HUES48 (cell line): ENCODE measurements around the gene TEN1.

Experiments used
- H3K27ac ChIP-seq: one replicate; pipeline ENCODE4 v1.7.0; 2013; ENCODE audit warnings: low read depth, low read length, inconsistent platforms
- H3K27me3 ChIP-seq: 2 replicates; pipeline ENCODE4 v1.6.1; 2013; ENCODE audit warnings: mild to moderate bottlenecking, low read length; ENCODE audit not compliant: control insufficient read depth, insufficient read depth
- H3K36me3 ChIP-seq: 2 replicates; pipeline ENCODE4 v1.6.1; 2013; ENCODE audit warnings: low read length; ENCODE audit not compliant: control insufficient read depth, insufficient read depth
- H3K4me1 ChIP-seq: 2 replicates; pipeline ENCODE4 v1.6.1; 2013; ENCODE audit warnings: mild to moderate bottlenecking, low read length; ENCODE audit not compliant: control insufficient read depth, insufficient read depth
- H3K4me3 ChIP-seq: 2 replicates; pipeline ENCODE4 v1.5.1; 2013; ENCODE audit warnings: mild to moderate bottlenecking, low read depth, low read length
- H3K9ac ChIP-seq: 2 replicates; pipeline ENCODE4 v1.6.1; 2013; ENCODE audit warnings: mild to moderate bottlenecking, low read depth, low read length, moderate library complexity
- H3K9me3 ChIP-seq: 2 replicates; pipeline ENCODE4 v1.6.1; 2013; ENCODE audit warnings: low read length; ENCODE audit not compliant: control insufficient read depth, insufficient read depth

TEN1 gene

DNA sequence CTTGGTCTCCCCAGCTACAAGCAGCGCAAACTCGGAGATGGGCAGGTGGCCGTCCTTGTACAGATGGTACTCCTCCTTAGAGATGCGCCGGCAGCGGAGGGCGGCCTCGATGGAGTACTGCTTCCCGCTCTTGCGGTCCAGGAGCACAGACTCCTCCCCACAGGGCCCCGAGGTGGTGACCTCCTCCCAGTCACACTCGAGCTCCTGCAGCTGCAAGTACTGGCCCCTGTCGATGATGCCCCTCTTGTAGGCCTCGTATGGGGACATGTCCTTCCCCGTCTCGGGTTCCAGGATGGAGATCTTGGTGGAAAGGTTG, 28.8 kb downstream of the TEN1 start:
- Histone ChIP-seq H3K4me3 (no peak overlapping the region), H3K9ac (no peak overlapping the region), H3K27me3 (no peaks in the 10 kb centered on the region), H3K36me3 (peaks cover 5% of the 10 kb centered on the region; the same call in 1 of the 2 replicates), H3K9me3 (no peaks in the 10 kb centered on the region), H3K27ac (no peak overlapping the region), H3K4me1 (no peaks in the 10 kb centered on the region)

DNA sequence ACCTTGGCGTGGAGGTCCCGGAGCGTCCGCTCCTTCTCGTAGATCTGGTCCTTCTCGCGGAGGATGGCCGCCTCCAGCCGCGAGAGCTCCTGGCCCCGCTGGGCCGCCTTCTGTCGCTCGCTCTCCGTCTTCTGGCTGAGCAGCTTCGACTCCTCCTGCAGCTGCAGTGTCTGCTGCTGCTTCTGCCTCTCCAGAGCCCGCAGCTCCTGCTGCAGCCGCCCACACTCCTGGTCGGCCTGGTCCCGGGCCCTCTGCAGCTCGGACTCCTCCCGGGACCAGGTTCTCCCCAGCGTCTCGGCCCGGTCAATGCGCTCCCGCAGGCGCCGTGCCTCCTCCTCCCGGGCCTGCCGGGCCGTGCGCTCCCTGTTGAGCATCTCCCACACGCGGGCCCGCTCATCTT, 29.2 kb downstream of the TEN1 start:
- H3K27me3 ChIP-seq = no peaks in the 10 kb centered on the region
- no peak overlapping the region for H3K4me3 ChIP-seq
- no peaks in the 10 kb centered on the region for H3K4me1 ChIP-seq
- no peaks in the 10 kb centered on the region for H3K9me3 ChIP-seq
- H3K27ac ChIP-seq = no peak overlapping the region
- peaks cover 3% of the 10 kb centered on the region; the same call in 1 of the 2 replicates for H3K36me3 ChIP-seq
- no peak overlapping the region for H3K9ac ChIP-seq

DNA sequence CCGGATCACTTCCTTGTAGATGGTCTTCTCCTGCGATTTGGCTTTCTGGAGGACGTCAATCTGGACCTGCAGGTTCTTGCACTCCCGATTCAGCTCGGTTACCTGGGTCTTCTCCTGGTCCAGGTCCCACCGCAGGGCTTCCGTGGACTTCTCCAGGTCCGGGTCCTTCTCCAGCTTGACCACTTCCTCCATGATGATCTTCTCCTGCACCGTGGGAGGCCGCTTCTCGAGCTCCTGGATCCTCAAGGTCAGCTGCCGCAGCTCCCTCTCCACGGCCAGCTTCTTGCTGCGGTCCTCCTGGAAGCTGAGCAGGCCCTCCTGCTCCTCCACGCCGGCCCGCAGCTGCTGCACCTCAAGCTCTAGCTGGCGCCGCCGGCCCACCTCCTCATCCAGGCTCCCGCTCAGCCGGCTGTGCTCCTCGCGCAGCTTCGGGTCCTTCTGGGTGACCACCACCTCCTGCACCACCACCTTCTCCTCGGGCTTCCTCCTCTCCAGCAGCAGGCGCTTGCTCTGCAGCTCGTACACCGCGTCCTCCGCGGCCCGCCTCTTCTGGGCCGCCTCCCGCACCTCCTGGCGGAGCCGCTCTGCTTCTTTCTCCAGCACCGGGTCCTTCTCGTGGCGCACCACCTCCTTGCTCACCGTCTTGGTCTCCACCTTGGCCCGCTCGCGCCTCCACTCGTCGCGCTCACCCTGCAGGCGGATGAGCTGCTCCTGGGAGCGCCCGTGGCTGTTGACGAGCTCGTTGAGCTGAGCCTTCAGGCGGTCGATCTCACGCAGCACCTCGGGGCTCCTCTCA, 29.8 kb downstream of the TEN1 start:
- Histone ChIP-seq H3K9ac (no peak overlapping the region), H3K27me3 (no peaks in the 10 kb centered on the region)

DNA sequence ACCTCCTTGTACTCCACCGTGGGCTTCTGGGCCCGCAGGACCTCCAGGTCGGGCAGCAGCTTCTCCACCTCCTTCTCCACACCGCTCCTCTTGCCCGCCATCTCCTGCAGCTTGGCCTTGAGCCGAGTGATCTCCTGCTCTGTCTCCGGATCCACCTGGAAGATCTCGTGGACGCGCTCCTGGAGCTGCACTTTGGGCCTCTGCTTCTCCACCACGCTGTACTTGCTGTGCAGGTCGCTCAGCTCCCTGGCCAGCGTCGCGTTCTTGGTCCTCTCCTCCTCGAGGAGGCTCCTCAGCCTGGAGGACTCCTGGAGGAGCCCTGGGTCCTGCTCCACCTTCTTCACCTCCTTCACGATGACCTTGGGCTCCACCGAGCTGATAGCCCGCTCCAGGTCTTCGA, 30.4 kb downstream of the TEN1 start:
- Histone ChIP-seq H3K27me3 (no peaks in the 10 kb centered on the region), H3K9ac (no peak overlapping the region), H3K9me3 (no peaks in the 10 kb centered on the region), H3K36me3 (no peaks in the 10 kb centered on the region; the same call in 1 of the 2 replicates), H3K4me1 (no peaks in the 10 kb centered on the region), H3K4me3 (no peak overlapping the region), H3K27ac (no peak overlapping the region)

More for the DNA sequence above, 29.8 kb downstream of the TEN1 start:
- Histone ChIP-seq H3K4me1 (no peaks in the 10 kb centered on the region), H3K9me3 (no peaks in the 10 kb centered on the region), H3K27ac (no peak overlapping the region), H3K36me3 (no peaks in the 10 kb centered on the region; the same call in 1 of the 2 replicates), H3K4me3 (no peak overlapping the region)

DNA sequence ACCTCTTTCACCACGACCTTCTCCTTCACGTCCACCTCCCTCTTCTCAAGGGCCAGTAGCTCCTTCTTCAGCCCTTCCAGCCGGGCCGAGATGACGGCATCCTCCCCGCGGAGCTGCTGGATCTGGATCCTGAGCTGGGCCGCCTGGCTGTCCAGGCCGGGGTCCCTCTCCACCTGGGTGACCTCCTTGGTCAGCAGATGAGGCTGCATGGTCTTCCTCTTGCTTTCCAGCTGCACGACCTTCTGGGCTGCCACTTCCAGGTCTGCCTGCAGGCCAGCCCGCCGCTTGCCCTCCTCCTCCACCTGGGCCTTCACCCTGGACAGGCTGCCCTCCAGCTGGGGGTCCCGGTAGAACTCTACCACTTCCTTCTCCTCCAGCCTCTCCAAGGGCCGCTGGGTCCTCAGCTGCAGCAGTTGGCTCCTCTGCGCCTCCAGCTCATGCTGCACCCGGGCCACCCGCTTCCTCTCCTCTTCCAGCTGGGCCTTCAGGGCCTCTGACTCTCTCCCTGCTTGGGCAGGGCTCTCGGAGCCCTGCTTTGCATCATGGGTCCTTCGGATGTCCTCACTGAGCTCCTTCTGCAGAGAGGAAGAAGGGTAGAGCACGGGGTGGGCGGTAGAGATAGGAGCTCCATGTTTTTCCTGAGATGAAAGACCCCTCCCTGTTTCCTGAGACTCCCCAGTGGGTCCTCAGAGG, 31.1 kb downstream of the TEN1 start:
- no peaks in the 10 kb centered on the region for H3K27me3 ChIP-seq
- no peaks in the 10 kb centered on the region for H3K9me3 ChIP-seq
- H3K4me1 ChIP-seq = no peaks in the 10 kb centered on the region
- H3K27ac ChIP-seq = no peak overlapping the region
- H3K4me3 ChIP-seq = no peak overlapping the region
- no peaks in the 10 kb centered on the region for H3K36me3 ChIP-seq
- H3K9ac ChIP-seq = no peak overlapping the region

DNA sequence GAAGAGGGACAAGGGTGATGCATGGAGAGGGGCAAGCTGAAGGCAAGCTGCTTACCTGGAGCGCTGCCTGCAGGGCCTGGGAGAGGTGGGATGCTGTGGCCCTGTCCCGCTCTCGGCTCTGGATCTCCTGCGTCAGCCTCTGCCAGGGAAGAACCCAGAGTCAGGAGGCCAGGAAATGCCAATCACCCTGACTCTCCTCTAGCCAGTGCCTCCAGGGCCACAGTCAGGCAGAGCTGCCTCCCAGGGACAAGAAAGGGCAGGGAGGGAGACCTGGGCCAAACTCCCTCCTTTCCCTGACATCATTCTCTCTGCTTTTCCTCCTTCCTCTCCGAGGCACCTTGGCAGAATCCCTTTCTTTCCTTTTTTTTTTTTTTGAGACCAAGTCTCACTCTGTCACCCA, 32.9 kb downstream of the TEN1 start:
- Histone ChIP-seq H3K9ac (no peak overlapping the region), H3K27ac (no peak overlapping the region), H3K4me1 (no peaks in the 10 kb centered on the region), H3K27me3 (no peaks in the 10 kb centered on the region), H3K36me3 (no peaks in the 10 kb centered on the region), H3K9me3 (no peaks in the 10 kb centered on the region), H3K4me3 (no peak overlapping the region)

DNA sequence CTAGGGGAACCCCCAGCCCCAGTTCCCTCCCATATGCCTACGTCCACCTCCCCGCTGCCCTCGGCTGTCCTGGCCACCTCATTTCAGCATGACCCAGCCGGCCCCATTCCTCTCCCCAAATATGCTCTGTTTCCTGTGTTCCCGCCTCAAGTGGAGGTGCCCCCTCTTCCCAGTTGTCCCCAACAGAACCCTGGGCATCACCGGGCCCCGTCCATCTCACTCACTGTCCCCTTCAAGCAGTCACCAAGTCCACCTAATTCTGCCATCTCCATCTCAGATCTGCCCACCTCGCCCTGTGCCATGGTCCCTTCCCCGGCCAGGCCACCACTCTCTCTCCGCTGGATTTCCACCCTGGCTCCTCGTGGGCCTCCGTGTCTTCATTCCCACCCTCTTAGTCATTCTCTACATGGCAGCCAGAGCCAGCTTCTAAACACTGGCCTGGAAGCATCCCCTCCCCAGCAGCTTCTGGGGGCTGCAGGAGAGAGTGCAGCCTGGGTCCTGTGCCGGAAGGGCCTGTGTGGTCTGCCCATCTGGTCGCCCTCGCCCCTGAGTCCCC, 34.4 kb downstream of the TEN1 start:
- Histone ChIP-seq H3K9ac (no peak overlapping the region), H3K9me3 (no peaks in the 10 kb centered on the region), H3K36me3 (no peaks in the 10 kb centered on the region), H3K27ac (no peak overlapping the region), H3K4me3 (no peak overlapping the region), H3K27me3 (no peaks in the 10 kb centered on the region), H3K4me1 (no peaks in the 10 kb centered on the region)

DNA sequence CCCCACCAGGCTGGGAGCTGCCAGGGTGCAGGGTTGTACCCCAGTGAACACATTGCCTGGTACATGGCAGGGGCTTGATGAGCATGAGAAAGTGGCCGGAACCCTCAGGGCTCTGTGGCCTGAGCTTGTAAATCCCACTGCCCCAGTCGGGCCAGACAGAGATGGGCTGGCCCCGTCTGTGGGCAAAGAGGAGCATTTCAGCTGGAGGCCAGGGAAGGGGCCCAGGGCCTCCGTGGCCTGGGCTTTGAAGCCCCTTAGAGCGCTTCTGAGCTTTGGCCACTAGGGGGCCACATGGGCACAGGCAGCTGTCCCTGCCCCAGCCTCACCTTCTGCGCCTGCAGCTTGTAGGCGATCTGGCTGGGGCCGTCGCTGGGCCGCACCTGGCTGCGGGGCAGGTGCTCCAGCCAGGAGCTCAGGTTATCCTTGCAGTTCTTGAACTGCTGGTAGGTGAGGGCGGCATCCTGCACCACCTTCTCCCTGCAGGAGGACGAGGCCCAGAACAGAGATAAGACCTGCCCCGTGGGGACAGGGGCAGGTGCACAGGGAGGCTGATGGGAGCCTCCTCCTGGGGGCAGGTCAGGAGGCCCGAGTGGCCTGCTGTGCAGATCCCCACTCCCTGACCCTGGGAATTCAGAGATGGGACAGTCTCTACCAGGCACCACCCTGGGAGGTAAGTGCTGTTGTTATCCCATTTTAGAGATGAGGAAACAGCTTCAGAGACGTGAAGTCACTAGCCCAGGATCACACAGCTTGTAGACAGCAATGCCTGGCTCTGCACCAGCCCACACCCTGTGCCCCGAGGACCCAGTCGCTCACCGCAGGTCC, 35.3 kb downstream of the TEN1 start:
- Histone ChIP-seq H3K4me3 (no peak overlapping the region), H3K27me3 (no peaks in the 10 kb centered on the region), H3K27ac (no peak overlapping the region), H3K4me1 (no peaks in the 10 kb centered on the region), H3K9me3 (no peaks in the 10 kb centered on the region), H3K9ac (no peak overlapping the region), H3K36me3 (no peaks in the 10 kb centered on the region)

DNA sequence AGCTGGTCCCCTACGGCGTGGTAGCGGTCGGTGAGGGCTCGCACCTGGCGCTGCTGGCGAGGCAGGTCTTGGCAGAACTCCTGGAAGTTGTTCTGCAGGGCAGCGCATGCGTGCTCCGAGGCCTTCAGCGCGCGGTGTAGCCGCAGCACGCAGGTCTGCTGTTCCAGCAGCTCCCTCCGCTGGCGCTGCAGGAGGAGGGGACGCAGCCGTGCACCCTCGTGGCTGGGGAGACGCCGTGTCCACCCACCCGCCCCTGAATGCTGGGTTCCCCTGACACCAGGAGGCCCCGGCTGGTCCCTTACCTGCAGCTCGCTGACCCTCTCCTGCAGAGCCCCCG, 35.9 kb downstream of the TEN1 start:
- no peaks in the 10 kb centered on the region for H3K27me3 ChIP-seq

DNA sequence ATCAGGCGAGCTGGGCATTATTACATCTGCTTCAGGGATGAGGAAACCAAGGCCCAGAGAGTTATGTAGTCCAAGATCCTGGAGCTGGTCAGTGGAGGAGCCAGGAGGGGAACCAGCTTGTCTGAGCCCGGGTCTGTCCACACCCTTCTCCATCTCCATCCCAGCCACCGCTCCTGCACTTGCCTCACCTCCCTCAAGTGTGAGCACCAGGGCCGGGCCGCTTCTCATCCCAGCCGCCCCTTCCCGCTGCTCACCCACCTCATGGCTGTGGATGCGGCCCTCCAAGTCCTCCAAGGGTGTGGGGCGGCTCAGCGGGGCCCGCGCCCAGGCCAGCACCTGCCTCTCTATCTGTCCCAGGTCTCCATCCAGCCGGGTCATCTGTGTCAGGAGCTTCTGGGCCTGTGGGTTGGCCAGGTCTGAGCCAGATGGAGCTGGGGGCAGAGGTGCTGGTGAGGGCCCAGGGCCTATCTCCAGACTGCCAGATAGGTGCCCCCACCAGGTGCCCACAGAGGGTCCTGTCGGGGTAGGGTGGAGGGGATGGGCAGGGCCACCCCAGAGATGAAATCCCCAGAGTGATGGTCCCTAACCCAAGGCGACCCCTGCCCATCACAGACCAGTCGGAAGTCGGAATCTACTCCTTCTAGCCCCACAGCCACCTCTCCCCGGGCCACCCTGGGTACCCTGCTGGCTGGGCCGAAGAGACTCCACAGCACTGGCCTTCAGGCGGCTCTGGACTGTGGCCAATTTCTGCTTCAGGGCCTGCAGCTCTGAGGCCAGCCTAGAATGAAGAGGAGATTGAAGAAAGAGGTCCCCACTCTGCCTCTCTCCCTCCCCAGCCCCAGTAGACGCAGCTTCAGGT, 38.7 kb downstream of the TEN1 start:
- Histone ChIP-seq H3K36me3 (no peaks in the 10 kb centered on the region), H3K4me1 (no peaks in the 10 kb centered on the region), H3K9me3 (no peaks in the 10 kb centered on the region), H3K27ac (no peak overlapping the region), H3K27me3 (no peaks in the 10 kb centered on the region), H3K9ac (no peak overlapping the region), H3K4me3 (no peak overlapping the region)

More for the DNA sequence above, 35.9 kb downstream of the TEN1 start:
- Histone ChIP-seq H3K9me3 (no peaks in the 10 kb centered on the region), H3K9ac (no peak overlapping the region), H3K4me1 (no peaks in the 10 kb centered on the region), H3K36me3 (no peaks in the 10 kb centered on the region), H3K4me3 (no peak overlapping the region), H3K27ac (no peak overlapping the region)
